HFFc6 (cell line): Measurements from ENCODE around the gene SPATA2. TPM values are rescaled to one million over a fixed set of nuclear protein-coding genes. Genes with fewer than 3 reads are reported as not detected.
A peak's percentile ranks its signal among the peaks of the same experiment; 100 is the strongest.

ENCODE experiments used
- DNase-seq: peaks from one replicate; pipeline ENCODE4 v3.0.0-alpha.2; 2018
- H3K27ac Mint-ChIP-seq: 2 replicates; pipeline ENCODE4 v1.8.0; 2020; ENCODE audit warnings: mild to moderate bottlenecking, mixed read lengths
- H3K27me3 Mint-ChIP-seq: 2 replicates; pipeline ENCODE4 v1.8.0; 2021; ENCODE audit warnings: mild to moderate bottlenecking, moderate library complexity, mixed read lengths; ENCODE audit not compliant: insufficient read depth
- H3K36me3 Mint-ChIP-seq: 2 replicates; pipeline ENCODE4 v1.8.0; 2021; ENCODE audit warnings: low read depth, mixed read lengths
- H3K4me1 Mint-ChIP-seq: 2 replicates; pipeline ENCODE4 v1.8.0; 2020; ENCODE audit warnings: low read depth, mixed read lengths
- H3K4me3 Mint-ChIP-seq: 2 replicates; pipeline ENCODE4 v1.8.0; 2020; ENCODE audit warnings: mild to moderate bottlenecking, moderate library complexity, mixed read lengths
- H3K9me3 Mint-ChIP-seq: 2 replicates; pipeline ENCODE4 v1.8.0; 2020; ENCODE audit warnings: mild to moderate bottlenecking, mixed read lengths
- CTCF ChIP-seq: fragments of 200-600 bp; sonication (generic); IDR thresholded peaks from 2 replicates; pipeline ENCODE4 v1.5.0; 2021; ENCODE audit warnings: antibody characterized with exemption, mild to moderate bottlenecking
- total RNA-seq, 6 experiments: library from RNA; stranded (reverse); fragmentation: NEBNext Ultra II Directional; extraction: Animal tissue kit (Norgen Biotek cat#: 25700); gene quantifications; 2 replicates in 1 of 6; 3 replicates in 5 of 6; pipeline ENCODE4 v1.2.3, GENCODE V29; 2021

SPATA2 gene
- total RNA-seq, 6 experiments from 2014 or later, result 6.9 to 8.0 (median 7.2) TPM

- Mint-ChIP-seq H3K36me3 (peaks cover 37% of the 10 kb centered on the region), H3K9me3 (no peaks in the 10 kb centered on the region), H3K4me1 (peaks cover 38% of the 10 kb centered on the region), H3K27me3 (peaks cover 2% of the 10 kb centered on the region), H3K27ac (no peak overlapping the region; the same call in 1 of the 2 replicates), H3K4me3 (no peak overlapping the region)
- no peak for DNase-seq
- TF ChIP-seq CTCF, result no peak
Measured at GRCh38 chr20:49955167-49955566, 39.8 kb upstream of the SPATA2 start.

GRCh38 chr20:49951151-49951550, 35.8 kb upstream of the SPATA2 start:
- Mint-ChIP-seq H3K4me3 (peak overlapping the region; percentile 55), H3K27me3 (peaks cover 2% of the 10 kb centered on the region), H3K4me1 (peaks cover 61% of the 10 kb centered on the region), H3K9me3 (no peaks in the 10 kb centered on the region), H3K36me3 (peaks cover 48% of the 10 kb centered on the region), H3K27ac (peak overlapping the region; percentile 96)
- peak; percentile 82 for DNase-seq
- TF ChIP-seq CTCF, result no peak

- TF ChIP-seq CTCF, result no peak
- peaks cover 61% of the 10 kb centered on the region for H3K4me1 Mint-ChIP-seq
- H3K9me3 Mint-ChIP-seq, result no peaks in the 10 kb centered on the region
- peak overlapping the region; percentile 69 for H3K4me3 Mint-ChIP-seq
- H3K27ac Mint-ChIP-seq, result peak overlapping the region; percentile 96
- DNase-seq, result peak; percentile 85
- H3K27me3 Mint-ChIP-seq, result peaks cover 2% of the 10 kb centered on the region; the same call in 1 of the 2 replicates
- H3K36me3 Mint-ChIP-seq, result peaks cover 48% of the 10 kb centered on the region
Measured at GRCh38 chr20:49948809-49949507, 33.6 kb upstream of the SPATA2 start.

GRCh38 chr20:49948178-49948577, 32.8 kb upstream of the SPATA2 start:
- peaks cover 49% of the 10 kb centered on the region for H3K36me3 Mint-ChIP-seq
- peaks cover 61% of the 10 kb centered on the region for H3K4me1 Mint-ChIP-seq
- peak overlapping the region; percentile 96 for H3K27ac Mint-ChIP-seq
- DNase-seq, result no peak
- no peak for TF ChIP-seq CTCF
- H3K27me3 Mint-ChIP-seq, result peaks cover 2% of the 10 kb centered on the region; the same call in 1 of the 2 replicates
- no peaks in the 10 kb centered on the region for H3K9me3 Mint-ChIP-seq
- peak overlapping the region; percentile 69; the same call in 1 of the 2 replicates for H3K4me3 Mint-ChIP-seq

- Mint-ChIP-seq H3K9me3 (no peaks in the 10 kb centered on the region), H3K4me1 (peaks cover 41% of the 10 kb centered on the region), H3K27me3 (peaks cover 2% of the 10 kb centered on the region; the same call in 1 of the 2 replicates), H3K27ac (no peak overlapping the region), H3K4me3 (no peak overlapping the region), H3K36me3 (peaks cover 54% of the 10 kb centered on the region)
- no peak for DNase-seq
- TF ChIP-seq CTCF, result no peak
Measured at GRCh38 chr20:49945701-49946477, 30.6 kb upstream of the SPATA2 start.
